ENCODE measurements around the gene MIF. TPM values are rescaled to one million over a fixed set of nuclear protein-coding genes. Genes with fewer than 3 reads are reported as not detected.
"Not testable (repeated sequence)": the region's sequence is repeated elsewhere in the genome, so short reads cannot be mapped to it uniquely, and the experiment has no call there.

Gene MIF
- total RNA-seq, 1 donor: 66.7 TPM

DNA sequence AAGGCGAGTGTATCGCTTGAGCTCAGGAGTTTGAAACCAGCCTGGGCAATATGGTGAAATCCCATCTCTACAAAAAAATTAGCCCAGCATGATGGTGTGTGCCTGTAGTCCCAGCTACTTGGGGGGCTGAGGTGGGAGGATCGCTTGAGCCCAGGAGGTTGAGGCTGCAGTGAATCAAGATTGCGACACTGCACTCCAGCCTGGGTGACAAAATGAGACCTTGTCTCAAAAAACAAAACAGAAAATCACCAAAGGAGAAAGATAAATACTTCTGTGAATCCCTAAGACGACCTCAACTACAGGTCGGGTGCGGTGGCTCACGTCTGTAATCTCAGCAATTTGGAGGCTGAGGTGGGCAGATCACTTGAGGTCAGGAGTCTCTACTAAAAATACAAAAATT is 34.0 kb upstream of the MIF start:
- H3K9me3 ChIP-seq (ENCODE audit: low read depth, low read length); H3K4me3 ChIP-seq (ENCODE audit: low read length); H3K27me3 ChIP-seq (ENCODE audit: insufficient read depth, low read length): not testable (repeated sequence)
- H3K4me1 ChIP-seq (ENCODE audit: insufficient read depth, low read length): peaks cover 23% of the 10 kb centered on the region

GRCh38 chr22:23862103-23862502 is 32.1 kb upstream of the MIF start:
- no peak overlapping the region for H3K4me3 ChIP-seq (ENCODE audit: low read length)
- peaks cover 15% of the 10 kb centered on the region for H3K4me1 ChIP-seq (ENCODE audit: insufficient read depth, low read length)
- H3K9me3 ChIP-seq (ENCODE audit: low read depth, low read length): no peaks in the 10 kb centered on the region
- no peaks in the 10 kb centered on the region for H3K27me3 ChIP-seq (ENCODE audit: insufficient read depth, low read length)

DNA sequence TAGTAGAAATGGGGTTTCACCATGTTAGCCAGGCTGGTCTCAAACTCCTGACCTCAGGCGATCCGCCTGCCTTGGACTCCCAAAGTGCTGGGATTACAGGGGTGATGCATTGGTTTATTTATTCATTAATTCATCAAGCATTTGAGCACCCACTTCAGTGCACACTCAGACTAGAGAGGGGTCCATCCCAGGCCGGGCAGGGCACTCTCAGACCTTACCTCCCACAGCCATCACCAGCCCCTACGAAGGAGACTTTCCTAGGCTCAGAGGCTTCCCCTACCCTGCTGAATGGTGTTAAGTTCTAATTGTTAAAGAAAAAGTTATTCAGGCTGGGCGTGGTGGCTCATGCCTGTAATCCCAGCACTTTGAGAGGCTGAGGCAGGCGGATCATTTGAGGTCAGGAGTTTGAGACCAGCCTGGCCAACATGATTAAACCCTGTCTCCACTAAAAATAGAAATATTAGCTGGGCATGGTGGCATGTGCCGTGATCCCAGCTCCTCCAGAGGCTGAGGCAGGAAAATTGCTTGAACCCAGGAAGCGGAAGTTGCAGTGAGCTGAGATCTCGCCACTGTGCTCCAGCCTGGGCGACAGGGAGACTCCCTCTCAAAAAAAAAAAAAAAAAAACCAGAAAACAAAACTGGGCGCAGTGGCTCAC is 29.6 kb upstream of the MIF start:
- not testable (repeated sequence) for H3K4me3 ChIP-seq (ENCODE audit: low read length); H3K27me3 ChIP-seq (ENCODE audit: insufficient read depth, low read length); H3K9me3 ChIP-seq (ENCODE audit: low read depth, low read length); H3K4me1 ChIP-seq (ENCODE audit: insufficient read depth, low read length)

- Histone ChIP-seq H3K27me3 (ENCODE audit: insufficient read depth, low read length) (no peaks in the 10 kb centered on the region), H3K4me1 (ENCODE audit: insufficient read depth, low read length) (no peaks in the 10 kb centered on the region), H3K4me3 (ENCODE audit: low read length) (no peak overlapping the region), H3K9me3 (ENCODE audit: low read depth, low read length) (no peaks in the 10 kb centered on the region)
Observed at GRCh38 chr22:23868580-23868979, 25.6 kb upstream of the MIF start.

DNA sequence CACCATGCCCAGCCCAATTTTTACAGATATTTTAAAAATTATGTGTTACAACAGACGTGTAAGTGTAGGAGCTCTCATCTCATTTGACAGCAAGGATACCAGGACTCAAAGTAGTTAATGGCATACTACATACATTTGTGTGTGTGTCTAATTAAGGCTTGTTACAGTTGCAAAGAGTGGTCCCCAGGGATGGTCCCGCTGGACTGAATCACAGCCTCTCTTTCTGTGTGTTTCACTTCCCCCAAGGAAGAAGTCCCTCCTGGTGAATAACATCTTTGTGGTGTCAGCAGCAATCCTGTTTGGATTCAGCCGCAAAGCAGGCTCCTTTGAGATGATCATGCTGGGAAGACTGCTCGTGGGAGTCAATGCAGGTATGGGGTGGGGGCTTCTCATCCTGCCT is 19.3 kb upstream of the MIF start:
- no peaks in the 10 kb centered on the region for H3K4me1 ChIP-seq (ENCODE audit: insufficient read depth, low read length)
- no peak overlapping the region for H3K4me3 ChIP-seq (ENCODE audit: low read length)
- no peaks in the 10 kb centered on the region for H3K27me3 ChIP-seq (ENCODE audit: insufficient read depth, low read length)
- H3K9me3 ChIP-seq (ENCODE audit: low read depth, low read length): no peaks in the 10 kb centered on the region

DNA sequence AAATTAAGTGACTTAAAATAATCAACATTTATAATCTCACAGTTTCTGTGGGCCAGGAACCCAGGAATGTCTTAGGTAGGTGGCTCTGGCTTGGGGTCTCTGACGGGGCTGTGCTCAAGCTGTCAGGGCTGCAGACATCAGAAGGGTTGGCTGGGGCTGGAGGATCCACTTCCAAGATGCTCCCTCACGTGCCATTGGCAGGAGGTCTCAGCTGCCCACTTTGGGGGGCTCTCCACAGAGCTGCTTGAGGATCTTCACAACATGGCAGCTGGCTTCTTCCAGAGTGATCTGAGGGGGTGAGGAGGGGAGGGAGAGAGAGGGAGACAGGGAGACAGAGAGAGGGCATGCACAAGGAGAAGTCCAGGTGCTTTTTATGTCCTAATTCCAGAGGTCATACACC is 18.4 kb upstream of the MIF start:
- no peaks in the 10 kb centered on the region for H3K9me3 ChIP-seq (ENCODE audit: low read depth, low read length)
- H3K4me1 ChIP-seq (ENCODE audit: insufficient read depth, low read length): no peaks in the 10 kb centered on the region
- no peaks in the 10 kb centered on the region for H3K27me3 ChIP-seq (ENCODE audit: insufficient read depth, low read length)
- H3K4me3 ChIP-seq (ENCODE audit: low read length): no peak overlapping the region

- Histone ChIP-seq H3K27me3 (ENCODE audit: insufficient read depth, low read length) (no peaks in the 10 kb centered on the region), H3K9me3 (ENCODE audit: low read depth, low read length) (no peaks in the 10 kb centered on the region), H3K4me3 (ENCODE audit: low read length) (no peak overlapping the region), H3K4me1 (ENCODE audit: insufficient read depth, low read length) (no peaks in the 10 kb centered on the region)
Observed at GRCh38 chr22:23877566-23877965, 16.6 kb upstream of the MIF start.

- Histone ChIP-seq H3K4me1 (ENCODE audit: insufficient read depth, low read length) (no peaks in the 10 kb centered on the region), H3K9me3 (ENCODE audit: low read depth, low read length) (no peaks in the 10 kb centered on the region), H3K27me3 (ENCODE audit: insufficient read depth, low read length) (no peaks in the 10 kb centered on the region), H3K4me3 (ENCODE audit: low read length) (no peak overlapping the region)
Observed at GRCh38 chr22:23878219-23878618, 16.0 kb upstream of the MIF start.

DNA sequence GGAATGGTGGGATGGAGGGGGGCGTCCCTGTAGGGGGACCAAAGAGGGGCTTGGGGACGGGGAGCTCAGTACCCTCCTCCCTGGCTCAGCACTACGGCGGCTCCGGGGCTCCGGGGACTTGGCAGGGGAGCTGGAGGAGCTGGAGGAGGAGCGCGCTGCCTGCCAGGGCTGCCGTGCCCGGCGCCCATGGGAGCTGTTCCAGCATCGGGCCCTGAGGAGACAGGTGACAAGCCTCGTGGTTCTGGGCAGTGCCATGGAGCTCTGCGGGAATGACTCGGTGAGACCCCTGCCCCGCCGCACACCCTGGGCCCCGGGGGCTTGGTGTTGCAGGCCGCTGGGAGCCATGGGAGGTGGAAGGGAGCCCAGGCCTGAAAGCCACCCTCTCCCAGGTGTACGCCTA is 11.8 kb upstream of the MIF start:
- H3K4me3 ChIP-seq (ENCODE audit: low read length): no peak overlapping the region
- H3K4me1 ChIP-seq (ENCODE audit: insufficient read depth, low read length): no peaks in the 10 kb centered on the region
- no peaks in the 10 kb centered on the region for H3K27me3 ChIP-seq (ENCODE audit: insufficient read depth, low read length)
- no peaks in the 10 kb centered on the region for H3K9me3 ChIP-seq (ENCODE audit: low read depth, low read length)

- Histone ChIP-seq H3K27me3 (ENCODE audit: insufficient read depth, low read length) (no peaks in the 10 kb centered on the region), H3K4me1 (ENCODE audit: insufficient read depth, low read length) (no peaks in the 10 kb centered on the region), H3K4me3 (ENCODE audit: low read length) (no peak overlapping the region), H3K9me3 (ENCODE audit: low read depth, low read length) (no peaks in the 10 kb centered on the region)
Observed at GRCh38 chr22:23883658-23884057, 10.5 kb upstream of the MIF start.

DNA sequence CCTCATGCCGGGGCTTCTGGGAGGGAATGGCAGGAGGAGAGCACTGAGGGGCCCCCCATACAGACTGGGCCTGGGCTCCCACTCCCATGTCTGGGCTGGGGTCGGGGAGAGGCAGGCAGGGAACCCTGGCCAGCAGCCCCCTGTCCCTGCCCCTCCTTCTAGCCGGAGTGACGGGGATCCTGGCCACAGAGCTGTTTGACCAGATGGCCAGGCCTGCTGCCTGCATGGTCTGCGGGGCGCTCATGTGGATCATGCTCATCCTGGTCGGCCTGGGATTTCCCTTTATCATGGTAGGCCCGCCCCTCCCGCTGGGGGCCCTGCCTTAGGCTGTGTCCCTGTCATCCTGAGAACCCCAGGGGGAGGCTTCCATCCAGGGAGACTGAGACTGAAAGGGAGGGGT is 10.0 kb upstream of the MIF start:
- Histone ChIP-seq H3K27me3 (ENCODE audit: insufficient read depth, low read length) (no peaks in the 10 kb centered on the region), H3K4me1 (ENCODE audit: insufficient read depth, low read length) (no peaks in the 10 kb centered on the region), H3K4me3 (ENCODE audit: low read length) (no peak overlapping the region), H3K9me3 (ENCODE audit: low read depth, low read length) (no peaks in the 10 kb centered on the region)

DNA sequence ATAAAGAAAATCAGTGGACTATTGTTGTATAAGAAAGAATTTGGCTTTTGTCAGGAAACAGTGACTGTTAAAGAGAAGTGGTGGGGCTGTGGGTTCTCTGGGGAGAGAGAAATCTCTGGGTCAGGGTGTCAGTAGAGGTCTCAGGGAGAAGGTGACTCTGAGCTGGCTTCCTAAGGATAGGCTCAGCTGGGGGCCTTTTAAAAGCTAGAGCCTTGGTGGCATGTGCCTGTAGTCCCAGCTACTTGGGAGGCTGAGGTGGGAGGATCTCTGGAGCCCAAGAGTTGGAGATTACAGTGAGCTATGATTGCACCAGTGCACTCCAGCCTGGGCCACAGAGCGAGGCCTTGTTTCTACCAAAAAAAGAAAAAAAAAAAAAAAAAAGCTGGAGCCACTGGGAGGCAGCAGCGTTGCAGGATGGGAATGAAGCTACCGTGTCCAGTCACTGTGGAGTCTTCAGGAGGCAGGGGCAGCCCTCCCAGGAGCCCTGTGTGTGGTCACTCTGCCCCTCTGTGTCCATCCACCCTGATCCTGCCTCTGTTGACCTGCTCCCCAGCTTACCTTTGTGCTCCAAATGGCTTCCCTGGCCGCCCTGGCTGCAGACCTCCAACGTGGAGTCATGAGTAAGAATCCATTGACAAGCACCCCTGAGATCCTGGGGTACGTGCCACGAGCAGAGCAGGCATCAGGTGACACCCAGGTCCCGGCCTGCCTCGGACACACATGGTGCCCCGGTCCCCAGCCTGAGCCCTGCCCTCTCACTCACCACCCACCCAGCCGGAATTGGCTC is 5.4 kb upstream of the MIF start:
- peaks cover 7% of the 10 kb centered on the region for H3K4me1 ChIP-seq (ENCODE audit: insufficient read depth, low read length)
- H3K4me3 ChIP-seq (ENCODE audit: low read length): no peak overlapping the region
- H3K27me3 ChIP-seq (ENCODE audit: insufficient read depth, low read length): no peaks in the 10 kb centered on the region
- no peaks in the 10 kb centered on the region for H3K9me3 ChIP-seq (ENCODE audit: low read depth, low read length)

DNA sequence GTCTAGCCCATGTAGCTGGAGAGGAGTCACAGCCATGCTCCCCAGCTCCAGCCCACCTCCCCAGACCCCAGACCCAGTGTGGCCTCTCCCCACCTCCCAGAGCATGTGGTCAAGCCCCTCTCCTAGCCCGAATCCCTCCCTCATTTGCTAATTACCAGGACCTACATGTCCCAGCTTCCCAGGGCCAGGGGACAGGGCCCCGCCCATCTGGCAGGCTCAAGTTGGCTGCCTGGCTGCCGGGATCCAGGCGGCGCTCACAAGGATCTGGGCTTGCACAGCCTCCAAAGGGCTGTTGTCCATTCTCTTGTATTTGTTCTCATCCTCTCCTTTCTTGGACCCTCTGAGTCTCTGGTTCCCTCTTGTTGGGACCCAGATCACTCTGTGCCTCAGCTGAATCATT is 4.6 kb upstream of the MIF start:
- Histone ChIP-seq H3K4me1 (ENCODE audit: insufficient read depth, low read length) (peaks cover 9% of the 10 kb centered on the region), H3K4me3 (ENCODE audit: low read length) (no peak overlapping the region), H3K27me3 (ENCODE audit: insufficient read depth, low read length) (no peaks in the 10 kb centered on the region), H3K9me3 (ENCODE audit: low read depth, low read length) (no peaks in the 10 kb centered on the region)

GRCh38 chr22:23891726-23892125 is 2.5 kb upstream of the MIF start:
- H3K4me3 ChIP-seq (ENCODE audit: low read length): no peak overlapping the region
- H3K9me3 ChIP-seq (ENCODE audit: low read depth, low read length): no peaks in the 10 kb centered on the region
- H3K27me3 ChIP-seq (ENCODE audit: insufficient read depth, low read length): no peaks in the 10 kb centered on the region
- H3K4me1 ChIP-seq (ENCODE audit: insufficient read depth, low read length): peaks cover 24% of the 10 kb centered on the region

GRCh38 chr22:23892130-23892529 is 2.1 kb upstream of the MIF start:
- Histone ChIP-seq H3K9me3 (ENCODE audit: low read depth, low read length) (no peaks in the 10 kb centered on the region), H3K4me3 (ENCODE audit: low read length) (no peak overlapping the region), H3K27me3 (ENCODE audit: insufficient read depth, low read length) (no peaks in the 10 kb centered on the region), H3K4me1 (ENCODE audit: insufficient read depth, low read length) (peaks cover 24% of the 10 kb centered on the region)

DNA sequence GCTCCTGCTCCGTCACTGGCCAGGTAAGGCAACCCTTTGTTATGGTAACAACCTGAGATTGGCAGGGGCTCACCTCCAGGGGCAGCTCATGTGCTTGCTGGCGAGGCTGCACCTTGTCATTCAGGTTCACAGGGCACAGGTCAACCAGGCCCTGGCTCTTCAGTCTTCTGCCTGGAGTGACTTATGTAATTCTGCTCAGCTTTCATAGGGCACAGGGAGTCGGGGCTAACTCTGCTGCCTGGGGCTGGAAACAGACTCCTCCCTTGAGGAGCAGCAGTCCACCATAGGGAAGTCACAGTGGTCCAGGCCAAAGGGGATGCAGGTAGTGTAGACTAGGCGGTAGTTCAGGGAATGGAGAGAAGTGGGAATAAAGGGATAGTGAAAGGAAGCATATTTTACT is 1.5 kb upstream of the MIF start:
- no peaks in the 10 kb centered on the region for H3K27me3 ChIP-seq (ENCODE audit: insufficient read depth, low read length)
- peaks cover 24% of the 10 kb centered on the region for H3K4me1 ChIP-seq (ENCODE audit: insufficient read depth, low read length)
- no peaks in the 10 kb centered on the region for H3K9me3 ChIP-seq (ENCODE audit: low read depth, low read length)

More for the DNA sequence above, 1.5 kb upstream of the MIF start:
- H3K4me3 ChIP-seq (ENCODE audit: low read length): no peak overlapping the region
